Testis (tissue), 2 donors: Measurements from ENCODE around the gene FYB1.

Source experiments
- POLR2A ChIP-seq: fragments of 450-650 bp; IDR thresholded peaks from one replicate; pipeline ENCODE4 v1.6.1; 2017; ENCODE audit warnings: antibody characterized with exemption, mild to moderate bottlenecking, moderate library complexity
- TF ChIP-seq, protein P1 (sequence below), 3 experiments: fragments of 450-650 bp in 2 of 3; fragments of 200-600 bp in 1 of 3; sonication (generic) in 1 of 3; IDR thresholded peaks; one replicate each; pipeline ENCODE4 v1.5.1; 2016 to 2019; ENCODE audit warnings: antibody characterized with exemption in 3 of 3, mild to moderate bottlenecking in 2 of 3, moderate library complexity in 1 of 3

DNA sequence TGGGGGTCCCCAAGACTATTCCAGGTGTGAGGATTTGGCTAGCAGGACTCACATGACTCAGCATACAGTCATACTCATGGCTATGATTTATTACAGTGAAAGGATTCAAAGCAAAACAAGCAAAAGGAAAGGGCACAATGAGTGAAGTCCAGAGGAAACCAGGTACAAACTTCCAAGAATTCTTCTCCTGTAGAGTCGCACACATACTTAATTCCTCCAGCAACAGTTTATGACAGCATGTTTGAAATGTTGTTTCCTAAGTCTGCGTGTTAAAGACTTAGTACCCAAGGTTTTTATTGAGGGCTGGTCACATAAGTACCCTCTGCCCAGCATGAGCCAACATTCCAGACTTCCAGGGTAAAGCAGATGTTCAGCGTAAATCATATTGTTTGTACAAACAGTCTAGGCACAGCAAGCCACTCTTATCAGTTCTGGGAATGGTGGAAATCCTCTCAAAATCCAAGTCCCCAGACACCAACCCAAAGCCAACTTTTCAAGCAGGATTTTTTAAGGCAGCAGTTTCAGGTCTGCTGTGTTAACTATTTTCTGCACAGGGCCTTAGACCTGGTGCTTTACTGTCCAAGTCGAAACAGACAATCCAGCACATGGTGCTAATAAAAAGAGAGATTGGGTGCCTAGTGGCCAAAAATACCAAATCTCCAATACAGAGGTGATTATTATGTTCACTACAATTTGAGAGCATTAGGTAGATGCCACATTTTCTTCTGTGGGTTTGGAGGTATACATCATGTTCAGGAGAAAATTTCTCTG, 126.6 kb downstream of the FYB1 start:
- TF ChIP-seq, protein P1, sequence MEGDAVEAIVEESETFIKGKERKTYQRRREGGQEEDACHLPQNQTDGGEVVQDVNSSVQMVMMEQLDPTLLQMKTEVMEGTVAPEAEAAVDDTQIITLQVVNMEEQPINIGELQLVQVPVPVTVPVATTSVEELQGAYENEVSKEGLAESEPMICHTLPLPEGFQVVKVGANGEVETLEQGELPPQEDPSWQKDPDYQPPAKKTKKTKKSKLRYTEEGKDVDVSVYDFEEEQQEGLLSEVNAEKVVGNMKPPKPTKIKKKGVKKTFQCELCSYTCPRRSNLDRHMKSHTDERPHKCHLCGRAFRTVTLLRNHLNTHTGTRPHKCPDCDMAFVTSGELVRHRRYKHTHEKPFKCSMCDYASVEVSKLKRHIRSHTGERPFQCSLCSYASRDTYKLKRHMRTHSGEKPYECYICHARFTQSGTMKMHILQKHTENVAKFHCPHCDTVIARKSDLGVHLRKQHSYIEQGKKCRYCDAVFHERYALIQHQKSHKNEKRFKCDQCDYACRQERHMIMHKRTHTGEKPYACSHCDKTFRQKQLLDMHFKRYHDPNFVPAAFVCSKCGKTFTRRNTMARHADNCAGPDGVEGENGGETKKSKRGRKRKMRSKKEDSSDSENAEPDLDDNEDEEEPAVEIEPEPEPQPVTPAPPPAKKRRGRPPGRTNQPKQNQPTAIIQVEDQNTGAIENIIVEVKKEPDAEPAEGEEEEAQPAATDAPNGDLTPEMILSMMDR (IDR thresholded peaks at IDR 0.05): no peak
- TF ChIP-seq POLR2A: no peak
